GM18870 (cell line): Measurements from ENCODE around the gene DDX5.
"Not testable (repeated sequence)": the region's sequence is repeated elsewhere in the genome, so short reads cannot be mapped to it uniquely, and the experiment has no call there.

Experiments
- ATAC-seq: cut with Tn5 transposase; IDR thresholded peaks from one replicate; pipeline ENCODE4 v1.9.1; 2021; ENCODE audit warnings: moderate library complexity; ENCODE audit not compliant: unreplicated experiment

The DDX5 gene

DNA sequence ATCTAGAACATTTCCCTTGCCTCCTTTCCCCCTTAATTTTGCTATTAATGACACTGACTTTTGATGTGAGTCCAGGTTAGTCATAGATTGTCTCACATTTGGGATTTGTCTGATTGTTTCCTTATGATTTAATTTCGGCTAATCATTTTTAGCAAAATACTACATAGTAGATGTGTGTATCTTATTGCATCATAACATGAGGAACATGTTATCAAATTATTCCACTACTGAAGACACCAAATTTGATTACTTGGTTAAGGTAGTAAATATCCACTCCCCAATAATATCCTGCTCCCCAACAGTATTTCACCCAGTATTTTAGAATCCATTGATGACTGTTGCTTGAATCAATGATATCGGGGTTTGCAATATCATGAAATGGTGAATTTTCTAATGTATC lies 12.0 kb downstream of the DDX5 start:
- ATAC-seq: no peak

DNA sequence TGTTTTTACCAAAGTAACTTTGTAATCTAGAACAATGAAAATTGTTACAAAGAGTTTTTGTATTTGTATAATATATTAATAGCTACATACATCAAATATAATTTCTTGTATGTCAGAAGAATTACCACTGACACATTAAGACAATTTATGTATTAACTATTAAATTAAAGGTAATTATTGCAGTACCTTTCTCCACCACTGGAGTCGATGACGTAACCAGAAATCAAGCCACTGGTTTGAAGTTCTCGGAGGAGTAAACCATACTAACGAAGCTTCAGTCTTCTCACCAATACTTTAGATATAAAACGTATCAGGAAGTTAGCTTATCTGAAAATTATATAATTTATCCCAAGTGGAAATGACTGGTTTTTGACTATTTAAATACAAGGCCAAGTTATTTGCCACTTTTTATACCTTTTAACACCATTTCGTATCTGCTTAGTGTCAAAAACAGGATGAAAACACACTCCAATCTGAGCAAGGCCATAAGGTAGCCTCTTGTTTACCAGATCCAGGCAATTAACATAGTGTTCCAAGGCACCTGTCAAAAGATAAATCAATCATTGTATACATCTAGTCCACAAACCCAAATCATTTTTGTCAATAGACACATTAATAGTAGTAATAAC lies 13.5 kb downstream of the DDX5 start:
- no peak for ATAC-seq

DNA sequence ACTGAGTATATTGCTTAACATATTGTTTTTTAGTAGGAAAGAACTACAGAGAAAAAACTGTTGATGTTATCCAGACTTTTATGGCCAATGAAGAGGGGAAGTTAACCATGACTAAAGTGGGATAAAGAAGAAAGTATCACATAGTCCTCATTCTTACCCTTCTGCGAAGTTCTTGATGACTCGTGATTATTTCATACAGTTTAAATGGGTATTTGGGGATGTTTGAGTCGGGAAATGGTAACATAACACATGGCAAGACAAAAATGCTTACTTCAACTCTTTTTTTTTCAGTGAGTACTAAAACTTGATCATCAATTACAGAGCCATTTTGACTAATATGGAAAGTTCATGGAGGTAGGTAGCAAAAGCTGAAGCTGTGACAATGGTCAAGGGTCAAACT lies 14.1 kb downstream of the DDX5 start:
- ATAC-seq: no peak

DNA sequence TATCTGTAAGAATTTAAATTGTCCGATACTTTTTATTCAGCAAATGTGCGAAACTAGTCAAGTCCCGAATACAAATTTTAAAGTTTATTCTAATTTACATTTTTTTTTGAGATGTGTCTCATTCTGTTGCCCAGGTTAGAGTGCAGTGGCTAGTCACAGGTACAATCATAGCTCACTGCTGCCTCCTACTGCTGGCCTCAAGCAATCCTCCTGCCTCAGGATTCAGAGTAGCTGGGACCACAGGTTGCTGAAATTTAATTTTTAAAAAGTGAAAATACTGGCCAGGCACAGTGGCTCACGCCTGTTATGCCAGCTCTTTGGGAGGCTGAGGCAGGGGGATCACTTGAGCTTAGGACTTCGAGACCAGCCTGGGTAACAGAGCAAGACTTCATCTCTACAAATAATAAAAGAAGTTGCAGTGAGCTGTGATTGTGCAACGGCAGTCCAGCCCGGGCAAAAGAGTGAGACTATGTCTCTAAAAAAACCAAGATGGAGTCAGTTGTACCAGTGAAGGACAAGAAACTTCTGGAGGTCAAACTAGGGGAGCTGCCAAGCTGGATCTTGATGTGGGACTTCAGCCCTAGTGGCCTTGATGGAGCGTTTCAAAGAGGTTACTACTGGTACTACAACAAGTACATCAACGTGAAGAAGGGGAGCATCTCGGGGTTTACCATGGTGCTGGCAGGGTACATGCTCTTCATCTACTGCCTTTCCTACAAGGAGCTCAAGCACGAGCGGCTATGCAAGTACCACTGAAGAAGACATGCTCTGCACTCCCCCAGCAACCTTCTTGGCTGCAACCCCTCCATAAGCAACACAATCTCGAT lies 14.8 kb downstream of the DDX5 start:
- ATAC-seq: no peak

DNA sequence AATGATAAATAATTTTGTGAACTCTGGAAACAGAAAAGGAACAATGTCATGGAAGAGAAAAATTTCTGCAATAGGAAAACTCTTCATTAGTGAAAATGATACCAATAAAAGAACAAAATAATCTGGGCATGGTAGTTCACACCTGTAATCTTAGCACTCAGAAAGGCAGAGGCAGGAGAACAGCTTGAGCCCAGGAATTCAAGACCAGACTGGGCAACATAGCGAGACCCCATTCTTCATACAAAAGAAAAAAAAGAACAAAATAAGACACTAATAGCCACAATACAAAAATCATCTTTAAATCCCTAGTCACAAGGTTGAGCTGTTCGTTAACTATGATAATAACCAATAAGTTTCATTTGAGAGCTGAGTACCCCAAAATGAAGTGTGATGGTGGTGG lies 17.8 kb downstream of the DDX5 start:
- ATAC-seq: no peak

DNA sequence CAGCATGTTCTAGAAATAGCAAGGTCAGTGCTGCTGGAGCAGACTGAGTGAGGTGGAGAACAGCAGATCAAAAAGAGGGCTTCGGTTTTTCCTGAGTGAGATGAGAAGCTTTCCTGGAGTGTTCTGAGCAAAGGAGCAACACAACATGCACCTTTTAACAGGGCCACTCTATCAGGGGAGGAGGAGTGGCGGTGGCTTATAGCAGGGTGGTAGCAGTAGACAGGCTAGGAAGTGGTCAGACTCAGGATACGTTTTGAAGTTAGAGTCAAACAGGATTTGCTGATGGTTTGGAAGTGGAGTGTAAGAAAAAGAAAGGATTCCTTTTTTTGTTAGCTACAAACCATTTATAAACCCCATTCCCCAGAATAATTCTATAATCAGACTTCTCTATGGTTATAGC lies 21.7 kb downstream of the DDX5 start:
- no peak for ATAC-seq

DNA sequence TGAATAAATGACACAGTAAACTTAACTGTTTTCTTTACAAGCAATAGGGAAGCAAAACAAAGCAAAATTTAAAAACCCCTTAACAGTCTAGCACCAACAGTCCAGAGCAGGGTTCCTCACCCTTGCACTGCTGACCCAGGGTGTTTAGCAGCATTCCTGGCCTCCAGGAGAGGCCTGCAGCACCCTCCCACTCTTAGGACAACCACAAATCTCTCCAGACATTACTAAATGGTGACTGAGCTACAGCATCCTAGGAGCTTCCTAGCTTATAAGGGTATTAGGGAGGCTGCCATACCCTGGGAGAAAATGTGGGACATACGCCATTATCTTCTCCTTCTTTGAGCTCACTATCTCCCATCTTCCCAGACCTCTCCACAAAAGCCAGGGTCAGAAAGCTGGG lies 25.1 kb downstream of the DDX5 start:
- no peak for ATAC-seq

DNA sequence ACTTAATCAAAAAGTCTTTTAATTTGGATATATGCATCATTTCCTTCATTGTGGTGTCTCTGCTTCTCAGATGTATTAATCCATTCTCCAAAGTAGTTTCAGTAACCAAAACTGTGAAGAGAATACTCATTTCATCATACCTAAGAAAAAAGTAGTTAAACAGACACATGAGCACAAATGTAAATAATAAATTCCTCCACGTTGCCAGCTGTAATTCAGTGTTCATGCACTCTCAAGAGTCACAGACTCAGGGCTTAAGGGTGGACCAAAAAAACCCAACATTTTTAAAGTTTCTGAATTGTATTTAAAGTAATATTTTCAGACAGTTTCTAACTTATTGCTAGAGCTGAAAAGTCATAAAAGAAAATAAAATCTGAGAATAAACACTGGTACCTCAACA lies 28.2 kb downstream of the DDX5 start:
- ATAC-seq: no peak

DNA sequence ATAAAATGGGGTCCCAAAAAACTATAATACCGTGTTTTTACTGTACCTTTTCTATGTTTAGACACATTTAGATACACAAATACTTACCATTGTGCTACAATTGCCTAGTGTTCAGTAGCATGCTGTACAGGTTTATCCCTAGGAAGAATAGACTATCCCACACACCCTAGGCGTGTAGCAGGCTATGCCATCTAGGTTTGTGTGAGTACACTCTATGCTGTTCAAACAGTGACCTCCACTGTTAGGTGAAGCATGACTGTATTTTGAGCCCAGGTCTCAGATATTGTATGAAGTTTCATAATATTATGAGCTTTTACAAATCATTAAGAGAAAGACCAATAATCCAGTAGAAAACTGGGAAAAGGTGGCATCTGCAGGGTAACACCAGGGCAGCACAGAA lies 33.5 kb downstream of the DDX5 start:
- no peak for ATAC-seq

DNA sequence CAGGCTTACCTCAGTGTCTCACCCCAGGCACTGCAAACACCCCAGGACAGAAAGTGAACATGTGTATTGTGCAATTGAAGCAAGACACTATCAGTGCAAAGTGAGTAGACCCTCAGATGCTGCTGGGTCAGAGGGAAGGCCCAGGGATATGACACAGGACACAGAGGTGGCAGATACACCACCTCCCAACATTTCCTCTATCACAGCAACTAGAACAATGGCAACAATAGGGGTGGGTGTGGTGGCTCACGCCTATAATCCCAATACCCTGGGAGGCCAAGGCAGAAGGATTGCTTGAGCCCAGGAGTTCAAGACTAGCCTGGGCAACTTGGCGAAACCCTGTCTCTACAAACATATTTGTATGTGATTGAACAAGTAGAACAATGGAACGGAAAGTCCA lies 34.6 kb downstream of the DDX5 start:
- no peak for ATAC-seq

DNA sequence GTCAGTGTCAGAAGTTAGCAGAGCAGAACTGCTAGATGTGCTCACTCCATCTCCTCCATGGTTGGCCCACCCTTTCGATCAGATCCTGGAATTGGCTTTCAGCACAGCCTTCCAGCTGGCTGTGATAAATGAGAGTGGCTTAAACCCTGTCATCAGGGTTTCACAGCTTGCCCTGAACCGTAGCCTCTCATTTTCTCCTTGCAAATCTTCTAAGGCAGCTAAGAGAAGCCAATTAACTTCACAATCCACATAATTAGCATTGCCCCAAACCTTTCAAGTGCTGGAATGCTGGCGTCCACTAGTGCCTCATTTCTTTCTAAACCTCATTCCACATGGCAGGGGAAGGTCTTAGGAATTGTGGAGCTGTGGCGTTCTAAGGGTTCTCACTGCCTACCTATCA lies 35.5 kb downstream of the DDX5 start:
- ATAC-seq: no peak

DNA sequence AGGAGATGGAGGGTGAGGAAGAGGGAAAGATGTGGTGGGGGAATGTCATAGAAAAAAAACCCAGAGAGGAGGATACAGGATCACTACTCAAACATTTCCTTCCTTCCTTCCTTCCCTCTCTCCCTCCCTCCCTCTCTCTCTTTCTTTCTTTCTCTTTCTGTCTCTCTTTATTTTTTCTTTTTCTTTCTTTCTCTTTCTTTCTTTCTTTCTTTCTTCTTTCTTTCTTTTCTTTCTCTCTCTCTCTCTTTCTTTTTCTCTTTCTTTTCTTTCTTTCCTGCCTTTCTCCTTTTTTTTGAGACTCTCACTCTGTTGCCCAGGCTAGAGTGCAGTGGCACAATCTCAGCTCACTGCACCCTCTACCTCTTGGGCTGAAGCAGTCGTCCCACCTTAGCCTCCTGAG lies 39.3 kb downstream of the DDX5 start:
- not testable (repeated sequence) for ATAC-seq

DNA sequence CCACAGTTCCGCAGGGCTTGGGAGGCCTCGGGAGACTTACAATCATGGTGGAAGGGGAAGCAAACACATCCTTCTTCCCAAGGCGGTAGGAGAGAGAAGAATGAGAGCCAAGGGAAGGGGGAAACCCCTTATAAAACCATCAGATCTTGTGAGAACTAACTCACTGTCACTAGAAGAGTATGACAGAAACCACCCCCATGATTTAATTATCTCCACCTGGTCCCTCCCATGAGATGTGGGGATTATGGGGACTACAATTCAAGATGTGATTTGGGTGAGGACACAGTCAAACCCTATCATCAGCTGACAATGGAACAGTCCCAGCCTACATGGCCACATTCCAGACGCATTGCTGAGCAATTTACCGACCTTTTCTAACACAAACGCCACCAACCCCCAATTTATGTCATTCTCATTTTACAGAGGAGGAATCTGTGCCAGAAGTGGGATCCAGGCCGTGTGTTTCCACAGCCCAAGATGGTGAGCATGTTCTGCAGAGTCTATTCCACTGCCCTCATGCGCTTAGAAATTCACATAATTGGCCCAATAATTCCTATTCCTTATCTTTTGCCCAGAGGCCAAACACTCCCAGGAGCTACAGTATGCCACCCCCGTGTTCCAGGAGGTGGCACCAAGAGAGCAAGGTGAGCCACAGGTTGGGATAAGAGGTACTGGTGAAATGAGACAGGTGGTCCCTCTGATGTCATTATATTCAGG lies 39.9 kb downstream of the DDX5 start:
- ATAC-seq: no peak

DNA sequence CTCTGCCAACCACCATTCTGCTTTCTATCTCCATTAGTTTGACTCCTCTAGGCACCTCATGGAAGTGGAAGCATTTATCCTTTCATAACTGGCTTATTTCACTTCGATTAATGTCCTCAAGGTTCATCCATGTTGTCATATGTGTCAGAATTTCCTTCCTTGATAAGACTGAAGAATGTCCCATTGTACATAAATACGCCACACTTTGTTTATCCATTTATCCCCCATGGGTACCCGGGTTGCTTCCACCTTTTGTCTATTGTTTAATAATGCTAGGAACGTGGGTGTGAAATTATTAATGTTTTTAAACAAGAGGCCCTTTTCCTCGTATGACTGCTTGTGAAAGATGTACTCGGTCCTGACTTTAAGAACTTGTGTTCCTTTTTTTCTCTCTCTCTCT lies 44.3 kb downstream of the DDX5 start:
- ATAC-seq: no peak

DNA sequence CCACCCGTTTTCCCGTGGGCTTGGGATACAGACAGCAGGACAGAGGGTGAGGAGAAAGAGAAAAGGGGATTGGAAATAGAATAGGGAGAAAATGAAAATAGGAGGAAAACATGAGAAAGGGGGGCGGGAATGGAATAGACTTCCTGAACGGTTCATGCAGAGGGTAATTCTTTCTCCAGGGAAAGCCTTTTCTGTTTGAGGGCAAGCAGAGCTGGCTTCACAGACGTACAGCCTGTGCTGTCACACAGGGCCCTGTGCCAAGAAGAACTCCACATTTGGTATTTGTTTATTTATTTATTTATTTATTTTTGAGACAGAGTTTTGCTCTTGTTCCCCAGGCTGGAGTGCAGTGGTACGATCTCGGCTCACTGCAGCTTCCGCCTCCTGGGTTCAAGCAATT lies 45.1 kb downstream of the DDX5 start:
- no peak for ATAC-seq

DNA sequence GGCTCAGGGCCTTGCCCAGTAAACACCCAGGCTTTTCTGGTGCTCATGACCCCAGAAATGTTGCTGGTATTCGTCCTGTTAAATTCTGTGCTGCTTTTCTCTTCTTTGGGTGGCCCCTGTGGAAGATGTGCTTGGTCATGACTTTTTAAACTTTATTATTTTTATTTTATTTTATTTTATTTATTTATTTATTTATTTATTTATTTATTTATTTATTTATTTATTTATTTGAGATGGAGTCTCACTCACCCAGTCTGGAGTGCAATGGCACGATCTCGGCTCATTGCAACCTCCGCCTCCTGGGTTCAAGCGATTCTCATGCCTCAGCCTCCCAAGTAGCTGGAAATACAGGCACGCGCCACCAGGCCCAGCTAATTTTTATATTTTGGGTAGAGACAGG lies 46.3 kb downstream of the DDX5 start:
- not testable (repeated sequence) for ATAC-seq

DNA sequence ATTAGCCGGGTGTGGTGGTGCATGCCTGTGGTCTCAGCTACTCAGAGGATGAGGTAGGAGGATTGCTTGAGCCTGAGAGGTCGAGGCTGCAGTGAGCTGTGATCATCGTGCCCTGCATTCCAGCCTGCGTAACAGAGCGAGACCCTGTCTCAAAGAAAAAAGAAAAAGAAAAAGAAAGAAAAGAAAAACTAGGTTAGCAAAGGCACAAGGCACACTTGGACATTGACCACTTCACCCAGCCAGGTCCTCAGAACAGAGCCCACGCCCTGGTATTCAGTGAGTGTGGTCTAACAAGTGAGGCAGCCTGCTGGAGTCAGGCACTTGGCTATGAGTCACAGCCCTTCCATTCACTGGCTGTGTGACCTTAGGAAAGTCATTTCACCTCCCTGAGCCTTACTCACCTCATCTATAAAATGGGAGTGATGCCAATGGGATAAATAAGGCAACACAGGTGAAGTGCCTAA lies 46.8 kb downstream of the DDX5 start:
- no peak for ATAC-seq

DNA sequence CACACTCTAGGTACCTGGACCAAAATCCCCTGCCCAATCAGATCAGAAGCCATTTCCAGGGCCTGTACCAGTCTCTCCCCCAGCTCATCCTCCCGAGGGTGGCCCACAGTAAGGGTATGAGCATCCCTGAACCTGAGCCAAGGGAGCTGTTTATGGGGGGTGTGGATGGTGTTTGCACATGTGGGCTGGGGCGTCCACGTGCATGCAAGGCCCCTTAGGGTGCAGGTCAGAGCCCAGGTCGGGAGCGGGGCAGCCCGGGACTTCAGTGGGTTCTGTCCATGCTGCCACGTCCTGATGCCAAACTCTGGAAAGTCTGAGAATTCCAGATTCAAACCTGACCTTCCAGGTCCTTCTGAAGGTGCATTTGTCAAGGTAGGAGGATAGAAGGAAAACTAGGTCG lies 47.3 kb downstream of the DDX5 start:
- ATAC-seq: no peak

DNA sequence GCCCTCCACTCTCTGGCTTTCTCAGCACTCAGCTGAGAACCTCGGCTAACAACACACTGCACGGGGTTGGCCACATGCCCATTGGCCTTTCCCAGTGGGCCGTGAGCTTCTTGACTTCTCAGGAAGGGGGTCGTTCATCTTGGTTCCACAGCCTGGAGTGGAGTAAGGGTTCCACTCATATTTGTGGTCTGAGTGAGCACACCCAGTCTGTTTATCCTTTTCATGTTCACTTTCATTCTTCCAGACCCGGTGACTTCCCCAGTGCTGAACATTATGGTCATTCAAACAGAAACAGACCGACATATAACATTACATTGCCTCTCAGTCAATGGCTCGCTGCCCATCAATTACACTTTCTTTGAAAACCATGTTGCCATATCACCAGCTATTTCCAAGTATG lies 48.9 kb downstream of the DDX5 start:
- ATAC-seq: no peak

DNA sequence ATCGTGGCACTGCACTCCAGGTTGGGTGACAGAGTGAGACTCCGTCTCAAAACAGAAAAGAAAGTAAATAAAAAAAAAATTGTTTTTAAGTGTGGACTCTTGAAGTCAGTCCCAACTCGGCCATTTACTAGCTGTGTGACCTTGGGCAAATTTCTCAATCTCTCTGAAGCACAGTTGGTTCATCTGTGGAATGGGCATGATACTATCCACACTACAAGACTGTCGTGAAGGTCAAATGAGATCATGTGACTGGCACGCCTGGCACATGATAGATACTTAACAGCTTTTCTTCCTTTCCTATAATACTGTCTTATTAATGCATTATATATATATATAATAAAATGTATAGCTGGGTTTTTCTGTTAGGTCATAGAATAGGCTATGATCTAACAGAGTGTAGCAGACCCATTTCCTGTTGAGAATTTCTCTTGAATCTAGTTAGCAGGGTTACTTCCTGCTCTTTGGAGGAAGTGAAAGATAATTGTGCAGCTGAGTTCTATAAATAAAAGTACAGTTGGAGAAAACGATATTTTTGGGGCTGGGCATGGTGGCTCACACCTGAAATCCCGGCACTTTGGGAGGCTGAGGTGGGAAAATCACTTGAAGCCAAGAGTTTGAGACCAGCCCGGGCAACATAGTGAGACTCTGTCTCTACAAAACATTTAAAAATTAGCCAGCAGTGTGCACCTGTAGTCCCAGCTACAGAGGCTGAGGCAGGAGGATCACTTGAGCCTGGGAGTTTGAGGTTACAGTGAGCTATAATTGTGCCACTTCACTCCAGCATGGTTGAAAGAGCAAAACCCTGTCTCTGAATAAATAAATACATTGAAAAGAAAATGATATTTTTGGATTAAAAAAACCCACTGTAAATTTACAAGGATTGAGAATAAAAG lies 49.9 kb downstream of the DDX5 start:
- ATAC-seq: no peak

DNA sequence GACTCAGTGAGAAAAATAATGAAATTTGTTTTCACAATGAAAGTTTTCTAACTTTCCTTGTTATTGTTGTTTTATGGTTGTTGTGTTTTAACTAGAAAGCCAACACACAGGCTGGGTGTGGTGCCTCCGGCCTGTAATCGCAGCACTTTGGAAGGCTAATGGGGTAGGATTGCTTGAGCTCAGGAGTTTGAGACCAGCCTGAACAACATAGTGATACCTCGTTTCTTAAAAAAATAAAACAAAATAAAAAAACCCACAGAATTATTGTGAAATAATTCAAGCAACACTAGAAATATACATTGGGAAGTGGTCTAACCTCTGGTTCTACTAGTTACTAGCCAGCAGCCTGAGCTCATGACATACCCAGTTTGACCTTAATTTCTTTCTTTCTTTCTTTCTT lies 56.5 kb downstream of the DDX5 start:
- ATAC-seq: no peak
